HepG2 (cell line): ENCODE measurements around the gene ATRAID. TPM values are rescaled to one million over a fixed set of nuclear protein-coding genes. Genes with fewer than 3 reads are reported as not detected.
A peak's percentile ranks its signal among the peaks of the same experiment; 100 is the strongest.

Experiments used
- ATAC-seq: fragments of 200-7000 bp; cut with Tn5 transposase; 3 replicates; pipeline ENCODE4 v1.9.1; 2020; ENCODE audit warnings: mild to moderate bottlenecking, moderate library complexity
- BruUV-seq: library from RNA; stranded (reverse); fragments of 400-500 nt; replicated peaks from 2 replicates; lab custom pipeline; 2021; lab: Mats Ljungman, UMichigan
- CTCF ChIA-PET: fragments of 300-600 bp; formaldehyde crosslinking; extraction: SDS; loops from one replicate; lab custom pipeline; 2021; ENCODE audit warnings: low total read pairs, inconsistent platforms, low intra/inter-chr PET ratio; lab: Yijun Ruan, JAX
- POLR2A ChIA-PET: fragments of 350-600 bp; sonication (Branson Sonifier 250); formaldehyde crosslinking; loops from one replicate; lab custom pipeline; 2020; ENCODE audit warnings: antibody characterized with exemption, inconsistent platforms; lab: Yijun Ruan, JAX
- DNase-seq: peaks from one replicate; pipeline ENCODE4 v3.0.0-alpha.2; 2015; ENCODE audit warnings: low spot score
- FAIRE-seq: peaks from 3 replicates; lab custom pipeline; 2011; peaks lifted over from hg19 to GRCh38; lab: Jason Lieb, UNC
- H2AFZ ChIP-seq: one replicate; pipeline ENCODE4 v1.6.1; 2011; ENCODE audit warnings: low read length, inconsistent platforms
- H3K27ac ChIP-seq: fragments of 300-600 bp; 3 replicates; pipeline ENCODE4 v1.8.0; 2011; ENCODE audit warnings: mixed run types, mild to moderate bottlenecking, mixed read lengths, low read length, inconsistent platforms; ENCODE audit not compliant: insufficient read depth; ENCODE audit errors: extremely low read length
- H3K27me3 ChIP-seq, 2 experiments: fragments of 200-600 bp in 1 of 2; 2 replicates in 1 of 2; 3 replicates in 1 of 2; pipeline versions ENCODE4 v1.6.0 to v1.8.0; 2011; ENCODE audit warnings: low read length in 2 of 2, mild to moderate bottlenecking in 2 of 2, moderate library complexity in 2 of 2, inconsistent platforms in 1 of 2; ENCODE audit not compliant: insufficient read depth in 2 of 2, control insufficient read depth in 1 of 2
- H3K36me3 ChIP-seq, 2 experiments: fragments of 200-600 bp in 1 of 2; replicated peaks in 1 of 2; 2 replicates in 1 of 2; 3 replicates in 1 of 2; pipeline versions ENCODE4 v1.5.1 to v1.8.0; 2011; ENCODE audit warnings: low read length in 2 of 2, inconsistent platforms in 1 of 2; ENCODE audit not compliant: insufficient read depth in 2 of 2, control insufficient read depth in 1 of 2
- H3K4me1 ChIP-seq: 2 replicates; pipeline ENCODE4 v1.5.1; 2012; ENCODE audit warnings: low read length, inconsistent platforms; ENCODE audit not compliant: insufficient read depth
- H3K4me2 ChIP-seq: 2 replicates; pipeline ENCODE4 v1.6.0; 2011; ENCODE audit warnings: low read depth, low read length, inconsistent platforms
- H3K4me3 ChIP-seq, 3 experiments: fragments of 200-600 bp in 1 of 3; sonication (generic), shearing (Covaris generic) in 1 of 3; replicated peaks in 1 of 3; 2 replicates each; pipeline ENCODE4 v1.5.1; 2011 to 2016; ENCODE audit warnings: low read length in 3 of 3, inconsistent platforms in 2 of 3, low read depth in 2 of 3, mild to moderate bottlenecking in 2 of 3, control low read depth in 1 of 3, mixed read lengths in 1 of 3; ENCODE audit not compliant: insufficient read depth in 1 of 3
- H3K79me2 ChIP-seq: one replicate; pipeline ENCODE4 v1.6.1; 2011; ENCODE audit warnings: low read length, inconsistent platforms; ENCODE audit not compliant: insufficient read depth
- H3K9ac ChIP-seq: 2 replicates; pipeline ENCODE4 v1.6.0; 2011; ENCODE audit warnings: mild to moderate bottlenecking, low read depth, low read length, inconsistent platforms; ENCODE audit not compliant: insufficient read depth
- H3K9me3 ChIP-seq: 2 replicates; pipeline ENCODE4 v1.5.1; 2012; ENCODE audit warnings: mild to moderate bottlenecking, low read length
- H4K20me1 ChIP-seq: 2 replicates; pipeline ENCODE4 v1.6.0; 2011; ENCODE audit warnings: inconsistent platforms, mild to moderate bottlenecking, low read length, moderate library complexity; ENCODE audit not compliant: insufficient read depth
- ESRRA ChIP-seq: sonication (generic); formaldehyde crosslinking; IDR thresholded peaks from 2 replicates; pipeline ENCODE4 v1.5.1; 2020; ENCODE audit warnings: mild to moderate bottlenecking, low read depth, missing genetic modification reagents
- GFI1 ChIP-seq: sonication (generic); formaldehyde crosslinking; IDR thresholded peaks from 2 replicates; pipeline ENCODE4 v1.5.0; 2020; ENCODE audit warnings: missing genetic modification reagents, mild to moderate bottlenecking, borderline replicate concordance
- JUND ChIP-seq: sonication (generic); formaldehyde crosslinking; IDR thresholded peaks from 2 replicates; pipeline ENCODE4 v1.8.0; 2022; ENCODE audit warnings: mild to moderate bottlenecking, missing genetic modification reagents
- KDM2A ChIP-seq: sonication (generic); formaldehyde crosslinking; IDR thresholded peaks from 2 replicates; pipeline ENCODE4 v1.4.0; 2020; ENCODE audit warnings: low read depth, missing genetic modification reagents, borderline replicate concordance
- TOE1 ChIP-seq: sonication (generic); formaldehyde crosslinking; IDR thresholded peaks from 2 replicates; pipeline ENCODE4 v1.4.0; 2020; ENCODE audit warnings: mild to moderate bottlenecking, missing genetic modification reagents
- ZKSCAN8 ChIP-seq: IDR thresholded peaks from 2 replicates; pipeline ENCODE4 v1.6.1; 2016; ENCODE audit warnings: borderline replicate concordance, missing genetic modification reagents, missing compliant biosample characterization
- ZNF12 ChIP-seq: sonication (generic); formaldehyde crosslinking; IDR thresholded peaks from 2 replicates; pipeline ENCODE4 v1.5.0; 2020; ENCODE audit warnings: missing genetic modification reagents
- ZNF251 ChIP-seq: sonication (generic); formaldehyde crosslinking; IDR thresholded peaks from 2 replicates; pipeline ENCODE4 v1.9.0; 2021; ENCODE audit warnings: mild to moderate bottlenecking, missing genetic modification reagents
- ZNF543 ChIP-seq: sonication (generic); formaldehyde crosslinking; IDR thresholded peaks from 2 replicates; pipeline ENCODE4 v1.4.0; 2020; ENCODE audit warnings: mild to moderate bottlenecking, missing genetic modification reagents
- ZNF816 ChIP-seq: sonication (generic); formaldehyde crosslinking; IDR thresholded peaks from 2 replicates; pipeline ENCODE4 v1.8.0; 2022; ENCODE audit warnings: missing genetic modification reagents, mild to moderate bottlenecking, borderline replicate concordance
- WGBS: methylation state at CpG from one replicate; pipeline ENCODE4 v1.1.6; 2017; ENCODE audit warnings: low lambda C conversion rate; 5-methylcytosine and 5-hydroxymethylcytosine counted together
- in situ Hi-C: cut with HindIII; loops from 2 replicates; pipeline ENCODE4 v1.10.0; 2017; ENCODE audit warnings: low pct_unique_long_range_greater_than_20kb; ENCODE audit not compliant: extremely low pct_ligation_motif_present
- intact Hi-C: fragments of 100-400 bp; cut with micrococcal nuclease; formaldehyde crosslinking; loops from one replicate; pipeline ENCODE4 v1.10.0; 2022; ENCODE audit not compliant: unreplicated experiment
- polyA plus RNA-seq, 8 experiments: library from polyadenylated mRNA; depleted of rRNA in 3 of 8; stranded (reverse) in 7 of 8; unstranded in 1 of 8; fragments of >200 nt; fragmentation: Illumina TruSeq in 4 of 8; extraction: Trizol in 4 of 8; gene quantifications; 2 replicates each; pipeline versions ENCODE4 v1.2.1 to v1.2.3, GENCODE V29; 2011 to 2016; ENCODE audit warnings: low read depth in 4 of 8, missing spikeins in 1 of 8, mixed read lengths in 1 of 8; ENCODE audit not compliant: insufficient read depth in 1 of 8
- total RNA-seq, 5 experiments: library from RNA; depleted of rRNA; stranded (reverse); fragments of >200 nt; fragmentation: Illumina TruSeq; extraction: Trizol; gene quantifications; 2 replicates each; pipeline ENCODE4 v1.2.3, GENCODE V29; 2016; ENCODE audit warnings: low read depth in 1 of 5
- TF ChIP-seq, protein P1 (sequence below): sonication (generic); formaldehyde crosslinking; IDR thresholded peaks from 2 replicates; pipeline ENCODE4 v1.5.0; 2020; ENCODE audit warnings: mild to moderate bottlenecking, missing genetic modification reagents
- TF ChIP-seq, protein P2 (sequence below), 2 experiments: IDR thresholded peaks; 2 replicates each; pipeline ENCODE4 v1.6.1; 2011 to 2012; ENCODE audit warnings: low read length in 2 of 2, borderline replicate concordance in 1 of 2, low read depth in 1 of 2, mild to moderate bottlenecking in 1 of 2, moderate library complexity in 1 of 2

ATRAID gene
- total and polyA plus RNA-seq, 2 of the 13 experiments (the other 11 are each of a cell fraction or from before 2014, with no cell fraction given): 207 to 382 TPM

DNA sequence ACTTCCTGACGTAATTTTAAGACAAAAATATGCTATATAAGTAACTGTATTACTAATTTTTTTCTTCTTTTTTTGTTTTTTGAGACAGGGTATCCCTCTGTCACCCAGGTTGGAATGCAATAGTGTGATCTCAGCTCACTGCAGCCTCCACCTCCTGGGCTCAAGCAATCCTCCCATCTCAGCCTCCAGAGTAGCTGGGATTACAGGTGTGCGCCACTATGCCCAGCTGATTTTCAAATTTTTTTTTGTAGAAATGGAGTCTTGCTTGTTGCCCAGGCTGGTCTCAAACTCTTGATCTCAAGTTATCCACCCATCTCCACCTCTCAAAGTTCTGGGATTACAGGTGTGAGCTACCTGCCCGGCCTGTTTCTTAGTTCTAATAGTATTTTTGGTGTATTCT lies 33.4 kb upstream of the ATRAID start:
- peak overlapping the region; percentile 71 for H3K9ac ChIP-seq
- CTCF ChIA-PET: no interaction called here
- H3K36me3 ChIP-seq: no peaks in the 10 kb centered on the region; a peak in 1 of 5 replicates
- 97% methylated on average over 3 of the region's 3 CpGs for WGBS
- H3K27ac ChIP-seq: peak overlapping the region; percentile 94
- H3K4me3 ChIP-seq: no peak overlapping the region
- no peaks in the 10 kb centered on the region for H3K27me3 ChIP-seq
- in situ Hi-C loops (no loop called here), intact Hi-C loops (no loop called here)
- H3K9me3 ChIP-seq: no peaks in the 10 kb centered on the region
- no peak for DNase-seq
- peaks cover 100% of the 10 kb centered on the region for H3K4me1 ChIP-seq
- POLR2A ChIA-PET: interaction anchor here (0.7 to 3.8 kb wide), 7 partner anchors 8 to 91 kb away, joined by 3 to 19 read pairs (median 5); partner anchors contain the start of genes ABHD1, KHK and PREB
- FAIRE-seq: no peak
- no peaks in the 10 kb centered on the region for H3K79me2 ChIP-seq
- H2AFZ ChIP-seq: no peak overlapping the region
- TF ChIP-seq ZKSCAN8 (no peak), ZNF816 (CRISPR knock-in tag) (peak; percentile 55; the same call in 1 of the 2 replicates)
- TF ChIP-seq, protein P1, sequence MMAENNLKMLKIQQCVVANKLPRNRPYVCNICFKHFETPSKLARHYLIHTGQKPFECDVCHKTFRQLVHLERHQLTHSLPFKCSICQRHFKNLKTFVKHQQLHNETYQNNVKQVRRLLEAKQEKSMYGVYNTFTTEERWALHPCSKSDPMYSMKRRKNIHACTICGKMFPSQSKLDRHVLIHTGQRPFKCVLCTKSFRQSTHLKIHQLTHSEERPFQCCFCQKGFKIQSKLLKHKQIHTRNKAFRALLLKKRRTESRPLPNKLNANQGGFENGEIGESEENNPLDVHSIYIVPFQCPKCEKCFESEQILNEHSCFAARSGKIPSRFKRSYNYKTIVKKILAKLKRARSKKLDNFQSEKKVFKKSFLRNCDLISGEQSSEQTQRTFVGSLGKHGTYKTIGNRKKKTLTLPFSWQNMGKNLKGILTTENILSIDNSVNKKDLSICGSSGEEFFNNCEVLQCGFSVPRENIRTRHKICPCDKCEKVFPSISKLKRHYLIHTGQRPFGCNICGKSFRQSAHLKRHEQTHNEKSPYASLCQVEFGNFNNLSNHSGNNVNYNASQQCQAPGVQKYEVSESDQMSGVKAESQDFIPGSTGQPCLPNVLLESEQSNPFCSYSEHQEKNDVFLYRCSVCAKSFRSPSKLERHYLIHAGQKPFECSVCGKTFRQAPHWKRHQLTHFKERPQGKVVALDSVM (CRISPR knock-in tag): peak; percentile 95
- no peaks in the 10 kb centered on the region for H4K20me1 ChIP-seq
- peak overlapping the region; percentile 55 for H3K4me2 ChIP-seq
- BruUV-seq: no TSS peak
- no peak for ATAC-seq

DNA sequence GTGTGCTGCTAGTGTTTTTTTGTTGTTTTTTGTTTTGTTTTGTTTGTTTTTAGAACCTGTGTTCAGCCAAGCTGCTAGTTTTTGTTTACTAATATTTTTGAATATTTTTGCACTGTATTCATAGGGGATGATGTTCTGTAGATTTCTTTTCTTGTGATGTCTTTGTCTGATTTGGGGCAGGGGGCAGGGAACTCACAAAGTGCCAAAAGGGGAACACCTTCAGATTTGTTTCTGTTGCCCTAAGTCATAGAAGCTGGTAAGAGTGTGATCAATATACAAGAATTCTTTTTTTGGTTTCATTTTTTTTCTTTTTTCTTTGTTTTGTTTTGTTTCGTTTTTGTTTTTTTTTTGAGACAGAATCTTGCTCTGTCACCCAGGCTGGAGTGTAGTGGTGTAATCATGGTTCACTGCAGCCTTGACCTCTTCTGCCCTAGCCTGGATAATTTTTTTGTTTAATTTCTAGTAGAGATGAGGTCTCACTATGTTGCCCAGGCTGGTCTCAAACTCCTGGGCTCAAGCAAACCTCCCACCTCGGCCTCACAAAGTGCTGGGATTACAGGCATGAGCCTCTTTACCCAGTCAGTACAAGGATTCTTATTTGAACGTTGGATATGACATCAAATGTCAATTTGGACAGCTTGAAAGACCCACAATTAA lies 32.4 kb upstream of the ATRAID start:
- no peak overlapping the region for H2AFZ ChIP-seq
- ChIA-PET CTCF (no interaction called here), POLR2A (interaction anchor here (1.2 kb wide), 1 partner anchor 32 kb away, joined by 5 read pairs; the partner anchor contains the start of genes ATRAID and SLC5A6)
- WGBS: 11% methylated on average over 3 of the region's 3 CpGs
- no peaks in the 10 kb centered on the region for H3K9me3 ChIP-seq
- H3K27me3 ChIP-seq: no peaks in the 10 kb centered on the region
- H3K79me2 ChIP-seq: no peaks in the 10 kb centered on the region
- H3K36me3 ChIP-seq: no peaks in the 10 kb centered on the region; a peak in 1 of 5 replicates
- in situ Hi-C loops (no loop called here), intact Hi-C loops (no loop called here)
- peak; percentile 46 for DNase-seq
- H3K4me2 ChIP-seq: peak overlapping the region; percentile 45
- H3K27ac ChIP-seq: peak overlapping the region; percentile 94
- peak overlapping the region; percentile 71 for H3K9ac ChIP-seq
- H3K4me3 ChIP-seq: no peak overlapping the region; a peak in 1 of 6 replicates
- no peak for ATAC-seq
- no peaks in the 10 kb centered on the region for H4K20me1 ChIP-seq
- BruUV-seq: no TSS peak
- peak; percentile 37 for FAIRE-seq
- H3K4me1 ChIP-seq: peaks cover 100% of the 10 kb centered on the region
- TF ChIP-seq GFI1 (CRISPR knock-in tag) (0 out of 2 replicates have a peak, but pooled peaks have one; percentile 22), JUND (CRISPR knock-in tag) (no peak), KDM2A (no peak), TOE1 (CRISPR knock-in tag) (no peak), ZNF12 (CRISPR knock-in tag) (no peak), ZNF543 (CRISPR knock-in tag) (no peak), ESRRA (CRISPR knock-in tag) (no peak), ZNF251 (CRISPR knock-in tag) (no peak)
- TF ChIP-seq, protein P2, sequence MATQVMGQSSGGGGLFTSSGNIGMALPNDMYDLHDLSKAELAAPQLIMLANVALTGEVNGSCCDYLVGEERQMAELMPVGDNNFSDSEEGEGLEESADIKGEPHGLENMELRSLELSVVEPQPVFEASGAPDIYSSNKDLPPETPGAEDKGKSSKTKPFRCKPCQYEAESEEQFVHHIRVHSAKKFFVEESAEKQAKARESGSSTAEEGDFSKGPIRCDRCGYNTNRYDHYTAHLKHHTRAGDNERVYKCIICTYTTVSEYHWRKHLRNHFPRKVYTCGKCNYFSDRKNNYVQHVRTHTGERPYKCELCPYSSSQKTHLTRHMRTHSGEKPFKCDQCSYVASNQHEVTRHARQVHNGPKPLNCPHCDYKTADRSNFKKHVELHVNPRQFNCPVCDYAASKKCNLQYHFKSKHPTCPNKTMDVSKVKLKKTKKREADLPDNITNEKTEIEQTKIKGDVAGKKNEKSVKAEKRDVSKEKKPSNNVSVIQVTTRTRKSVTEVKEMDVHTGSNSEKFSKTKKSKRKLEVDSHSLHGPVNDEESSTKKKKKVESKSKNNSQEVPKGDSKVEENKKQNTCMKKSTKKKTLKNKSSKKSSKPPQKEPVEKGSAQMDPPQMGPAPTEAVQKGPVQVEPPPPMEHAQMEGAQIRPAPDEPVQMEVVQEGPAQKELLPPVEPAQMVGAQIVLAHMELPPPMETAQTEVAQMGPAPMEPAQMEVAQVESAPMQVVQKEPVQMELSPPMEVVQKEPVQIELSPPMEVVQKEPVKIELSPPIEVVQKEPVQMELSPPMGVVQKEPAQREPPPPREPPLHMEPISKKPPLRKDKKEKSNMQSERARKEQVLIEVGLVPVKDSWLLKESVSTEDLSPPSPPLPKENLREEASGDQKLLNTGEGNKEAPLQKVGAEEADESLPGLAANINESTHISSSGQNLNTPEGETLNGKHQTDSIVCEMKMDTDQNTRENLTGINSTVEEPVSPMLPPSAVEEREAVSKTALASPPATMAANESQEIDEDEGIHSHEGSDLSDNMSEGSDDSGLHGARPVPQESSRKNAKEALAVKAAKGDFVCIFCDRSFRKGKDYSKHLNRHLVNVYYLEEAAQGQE (IDR thresholded peaks at IDR 0.05; ENCODE audit: borderline replicate concordance in 1 of 2, low read depth in 1 of 2, low read length in 2 of 2): no peak
